HG02610 (cell line): ENCODE data around the gene NEAT1.

Experiments
- ATAC-seq: cut with Tn5 transposase; IDR thresholded peaks from one replicate; pipeline ENCODE4 v1.9.1; 2021; ENCODE audit warnings: mild to moderate bottlenecking, moderate library complexity; ENCODE audit not compliant: unreplicated experiment

NEAT1 gene

GRCh38 chr11:65478388-65479183 is 56.0 kb downstream of the NEAT1 start:
- no peak for ATAC-seq

- no peak for ATAC-seq
Observed at GRCh38 chr11:65479184-65480145, 56.9 kb downstream of the NEAT1 start.

GRCh38 chr11:65482306-65482850 is 59.8 kb downstream of the NEAT1 start:
- ATAC-seq: no peak

- ATAC-seq: no peak
Observed at GRCh38 chr11:65485920-65486219, 63.3 kb downstream of the NEAT1 start.

- no peak for ATAC-seq
Observed at GRCh38 chr11:65486570-65487466, 64.2 kb downstream of the NEAT1 start.

GRCh38 chr11:65487467-65488272 is 65.1 kb downstream of the NEAT1 start:
- peak; percentile 69 for ATAC-seq

GRCh38 chr11:65488273-65489034 is 65.9 kb downstream of the NEAT1 start:
- ATAC-seq: no peak

- no peak for ATAC-seq
Observed at GRCh38 chr11:65489035-65489705, 66.6 kb downstream of the NEAT1 start.

- ATAC-seq: no peak
Observed at GRCh38 chr11:65489706-65490320, 67.2 kb downstream of the NEAT1 start.

GRCh38 chr11:65491163-65491465 is 68.5 kb downstream of the NEAT1 start:
- no peak for ATAC-seq

GRCh38 chr11:65491614-65492386 is 69.2 kb downstream of the NEAT1 start:
- no peak for ATAC-seq

GRCh38 chr11:65492387-65492636 is 69.7 kb downstream of the NEAT1 start:
- ATAC-seq: no peak

GRCh38 chr11:65492637-65493366 is 70.2 kb downstream of the NEAT1 start:
- peak; percentile 32 for ATAC-seq

- ATAC-seq: no peak
Observed at GRCh38 chr11:65493367-65494176, 71.0 kb downstream of the NEAT1 start.
